ENCODE measurements around the gene ATG7.
"Not testable (repeated sequence)": the region's sequence is repeated elsewhere in the genome, so short reads cannot be mapped to it uniquely, and the experiment has no call there.

Gene ATG7

DNA sequence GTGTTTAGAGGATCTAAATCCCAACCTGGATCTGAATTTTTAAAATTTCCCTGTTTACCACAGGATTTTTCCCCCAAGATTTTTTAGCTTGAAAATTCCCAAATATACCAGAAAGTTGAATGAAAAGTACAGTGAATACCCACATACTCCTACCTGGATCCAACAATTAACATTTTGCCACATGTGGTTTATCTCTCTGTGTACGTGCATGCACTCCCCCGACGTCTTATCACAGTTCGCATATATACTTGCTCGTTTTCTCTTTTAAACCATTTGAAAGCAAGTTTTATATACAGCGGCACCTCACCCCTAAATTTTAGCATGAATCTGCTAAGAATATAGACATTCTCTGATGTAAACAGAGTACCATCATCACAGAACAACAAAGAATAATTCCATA is 165.3 kb downstream of the ATG7 start:
- DNase-seq: no peak

DNA sequence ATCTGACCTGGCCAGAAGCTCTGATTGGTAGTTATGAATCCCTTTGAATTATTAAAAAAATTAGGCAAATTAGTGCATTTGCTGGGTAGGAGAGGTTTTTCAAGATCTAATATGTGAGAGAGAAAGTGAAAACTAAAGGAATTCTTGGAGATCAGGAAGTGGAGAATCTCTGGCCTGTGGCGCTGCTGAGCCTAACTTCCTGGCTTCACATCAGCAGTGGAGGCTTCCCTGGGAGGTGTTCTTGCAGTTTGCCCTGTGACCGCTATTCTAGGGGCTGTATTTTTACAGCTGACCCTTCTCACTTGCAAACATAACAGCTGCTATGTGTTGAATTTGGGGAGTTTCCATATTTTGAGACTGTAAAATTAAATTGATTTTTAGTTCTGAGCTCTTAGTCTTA is 166.4 kb downstream of the ATG7 start:
- DNase-seq: no peak

DNA sequence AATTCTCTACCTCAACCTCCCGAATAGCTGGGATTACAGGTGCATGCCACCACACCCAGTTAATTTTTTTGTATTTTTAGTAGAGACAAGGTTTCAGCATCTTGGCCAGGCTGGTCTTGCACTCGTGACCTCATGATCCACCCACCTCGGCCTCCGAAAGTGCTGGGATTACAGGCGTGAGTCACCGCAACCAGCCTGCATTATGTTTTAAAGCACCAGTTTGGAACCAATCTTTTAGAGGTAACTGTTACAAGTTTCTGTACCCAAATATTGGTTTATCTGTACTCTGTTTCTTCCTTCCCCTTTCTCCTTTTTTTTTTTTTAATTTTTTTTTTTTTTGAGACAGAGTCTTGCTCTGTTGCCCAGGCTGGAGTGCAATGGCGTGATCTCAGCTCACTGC is 169.1 kb downstream of the ATG7 start:
- DNase-seq: not testable (repeated sequence)

DNA sequence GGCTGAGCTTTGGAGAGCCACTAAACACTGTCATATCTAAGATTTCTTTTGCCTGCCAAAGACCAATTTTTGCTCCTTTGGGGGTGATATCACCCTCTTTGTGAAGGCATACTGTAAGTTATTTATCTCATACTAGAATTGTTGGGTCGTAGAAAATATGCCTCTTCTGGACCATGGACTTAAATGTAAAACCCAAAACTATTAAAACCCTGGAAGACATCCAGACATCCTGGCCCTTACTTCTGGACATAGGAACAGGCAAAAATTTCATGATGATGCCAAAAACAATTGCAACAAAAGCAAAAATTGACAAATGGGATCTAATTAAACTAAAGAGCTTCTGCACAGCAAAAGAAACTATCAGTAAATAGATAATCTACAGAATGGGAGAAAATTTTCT is 172.2 kb downstream of the ATG7 start:
- DNase-seq: no peak

DNA sequence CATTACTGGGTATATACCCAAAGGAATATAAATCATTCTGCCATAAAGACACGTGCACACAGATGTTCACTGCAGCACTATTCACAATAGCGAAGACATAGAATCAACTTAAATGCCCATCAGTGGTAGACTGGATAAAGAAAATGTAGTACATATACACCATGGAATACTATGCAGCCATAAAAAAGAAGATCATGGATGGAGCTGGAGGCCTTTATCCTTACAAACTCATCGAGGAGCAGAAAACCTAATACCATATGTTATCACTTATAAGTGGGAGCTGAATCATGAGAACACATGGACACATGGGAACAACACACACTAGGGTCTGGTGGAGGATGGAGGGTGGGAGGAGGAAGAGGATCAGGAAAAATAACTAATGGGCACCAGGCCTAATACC is 173.0 kb downstream of the ATG7 start:
- not testable (repeated sequence) for DNase-seq

DNA sequence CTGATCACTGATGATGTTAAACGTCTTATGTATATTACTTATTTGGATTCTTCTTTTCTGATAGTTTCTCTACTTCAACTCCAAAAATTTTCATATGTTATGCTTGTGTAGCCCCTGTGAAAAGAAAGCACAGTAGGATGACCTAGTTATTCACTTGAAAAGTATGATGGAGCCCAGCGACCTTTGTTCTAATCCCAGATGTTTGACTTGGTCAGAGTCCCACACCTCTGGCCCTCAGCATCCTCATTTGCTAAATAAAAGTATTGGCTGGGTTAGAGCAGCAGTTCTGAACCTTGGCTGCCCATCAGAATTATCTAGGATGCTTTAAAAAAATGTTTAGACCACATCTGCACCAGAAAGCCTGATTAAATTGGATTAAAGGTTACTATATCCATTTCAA is 173.7 kb downstream of the ATG7 start:
- no peak for DNase-seq

DNA sequence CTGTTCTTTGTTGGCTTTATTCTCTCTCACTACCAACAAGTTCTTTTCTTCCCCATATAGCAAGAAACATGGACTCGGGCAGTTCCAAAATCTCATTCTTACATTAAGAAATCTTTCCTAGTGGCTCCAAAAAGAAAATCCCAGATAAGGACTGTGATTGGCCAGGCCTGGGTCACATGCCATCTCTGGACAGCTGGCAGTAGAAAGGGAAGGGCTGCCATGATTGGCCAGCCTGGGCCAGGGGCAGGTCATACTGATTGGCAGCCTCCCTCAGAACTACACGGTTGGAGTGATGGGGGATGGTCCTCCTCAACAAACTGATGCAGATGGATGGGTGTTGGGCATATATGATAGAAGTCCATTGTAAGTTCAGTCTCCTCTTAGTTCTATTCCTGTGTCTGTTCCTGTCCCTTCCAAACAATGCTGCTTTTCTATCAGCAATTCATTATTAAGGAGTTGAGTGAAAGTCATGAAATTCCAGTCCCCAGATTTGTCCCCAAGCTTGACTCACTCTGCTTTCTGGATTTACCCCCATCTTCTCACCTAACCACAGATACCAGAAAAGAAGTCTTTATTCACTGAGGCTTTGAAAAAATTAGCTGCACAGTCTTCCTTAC is 175.5 kb downstream of the ATG7 start:
- DNase-seq: no peak

DNA sequence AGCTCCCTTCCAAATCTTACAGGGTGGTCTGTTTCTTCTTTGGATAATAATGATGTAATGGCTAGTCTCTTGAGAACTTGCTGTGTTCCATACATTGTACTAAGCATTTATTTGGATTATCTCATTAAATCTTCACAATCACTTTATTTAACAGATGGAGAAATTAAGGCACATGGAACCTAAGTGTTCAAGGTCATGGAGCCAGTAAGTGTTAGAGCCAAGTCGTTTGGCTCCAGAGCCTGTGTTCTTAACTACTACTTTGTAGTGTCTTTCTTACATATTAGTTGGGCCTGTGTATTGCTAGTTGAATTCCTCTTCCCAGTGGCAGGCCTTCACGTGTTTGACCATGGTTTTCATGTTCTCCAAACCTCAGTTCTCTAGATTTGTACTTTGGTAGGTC is 177.8 kb downstream of the ATG7 start:
- DNase-seq: no peak

DNA sequence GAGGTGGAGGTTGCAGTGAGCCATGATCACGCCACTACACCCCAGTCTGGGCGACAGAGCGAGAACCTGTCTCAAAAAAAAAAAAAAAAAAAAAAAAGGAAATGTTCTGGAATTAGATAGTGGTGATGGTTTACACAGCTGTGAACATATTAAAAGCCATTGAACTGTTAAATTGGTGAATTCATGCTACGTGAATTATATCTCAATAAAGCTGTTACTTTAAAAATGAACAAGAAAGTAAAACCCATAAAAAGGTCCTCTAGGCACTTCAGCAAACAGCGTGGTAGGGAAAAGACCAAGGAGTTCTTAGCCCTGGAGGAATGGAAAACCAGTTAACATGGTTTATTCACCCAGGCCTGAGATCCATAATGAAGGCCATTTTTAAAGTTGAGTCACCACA is 180.1 kb downstream of the ATG7 start:
- no peak for DNase-seq

DNA sequence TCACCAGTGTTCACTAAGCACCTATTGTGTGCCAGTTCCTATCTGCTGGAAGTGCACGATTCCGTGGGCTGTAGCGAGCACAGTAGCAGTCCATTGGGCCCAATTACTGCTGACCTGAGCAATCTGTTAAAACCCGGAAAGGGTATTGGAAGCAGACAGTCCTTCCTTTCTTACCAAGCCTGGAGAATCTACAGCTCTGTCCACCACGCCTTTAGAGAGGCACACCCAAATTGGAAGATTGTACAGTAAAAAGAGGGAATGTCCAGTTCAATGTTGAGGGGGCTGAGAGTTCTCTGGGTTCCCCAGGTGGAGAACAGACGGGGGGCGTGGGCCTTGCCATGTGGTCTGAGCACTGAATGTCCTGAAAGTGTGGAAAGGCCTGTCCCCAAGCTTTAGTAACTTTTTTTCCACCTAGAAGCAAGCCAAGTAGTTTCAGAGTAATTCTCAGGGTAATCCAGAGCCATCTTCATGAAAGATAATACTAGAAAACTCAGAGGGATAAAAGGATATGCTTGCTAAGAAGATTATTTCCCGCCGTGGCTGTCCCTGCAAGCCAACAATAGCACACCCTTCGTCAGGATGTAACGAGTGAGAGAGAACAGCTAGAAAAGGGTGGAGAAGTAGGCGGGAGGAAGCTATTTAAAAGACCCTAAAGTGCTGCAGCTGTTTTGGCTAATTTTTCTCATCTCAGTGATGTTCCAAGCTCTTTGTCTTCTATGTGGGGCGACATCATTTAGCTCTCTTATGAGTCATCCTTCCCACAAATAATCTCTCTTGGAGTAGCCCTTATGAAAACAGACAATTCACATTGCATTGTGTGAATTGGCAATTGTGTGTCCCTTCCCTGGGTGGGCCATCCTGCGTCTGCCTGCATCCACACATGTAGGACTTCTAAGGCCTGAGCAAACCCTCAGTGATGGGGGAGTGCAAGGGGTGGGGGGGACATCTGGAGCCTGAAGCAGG is 181.0 kb downstream of the ATG7 start:
- no peak for DNase-seq

DNA sequence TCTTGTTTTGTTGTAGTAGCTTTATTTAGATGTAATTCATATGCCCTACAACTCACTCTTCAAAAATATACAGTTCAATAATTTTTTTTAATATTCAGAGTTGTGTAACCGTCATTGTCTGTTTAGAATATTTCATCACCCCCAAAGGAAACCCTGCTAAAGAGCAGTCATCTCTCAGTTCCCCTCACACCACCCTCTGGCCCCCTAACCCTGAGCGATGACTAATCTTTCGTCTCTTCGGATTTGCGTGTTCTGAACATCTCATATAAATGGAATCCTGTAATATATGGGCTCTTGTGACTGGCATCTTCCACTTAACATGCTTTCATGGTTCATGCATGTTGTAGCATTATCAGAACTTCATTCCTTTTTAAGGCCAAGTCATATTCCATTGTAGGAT is 183.8 kb downstream of the ATG7 start:
- DNase-seq: no peak

DNA sequence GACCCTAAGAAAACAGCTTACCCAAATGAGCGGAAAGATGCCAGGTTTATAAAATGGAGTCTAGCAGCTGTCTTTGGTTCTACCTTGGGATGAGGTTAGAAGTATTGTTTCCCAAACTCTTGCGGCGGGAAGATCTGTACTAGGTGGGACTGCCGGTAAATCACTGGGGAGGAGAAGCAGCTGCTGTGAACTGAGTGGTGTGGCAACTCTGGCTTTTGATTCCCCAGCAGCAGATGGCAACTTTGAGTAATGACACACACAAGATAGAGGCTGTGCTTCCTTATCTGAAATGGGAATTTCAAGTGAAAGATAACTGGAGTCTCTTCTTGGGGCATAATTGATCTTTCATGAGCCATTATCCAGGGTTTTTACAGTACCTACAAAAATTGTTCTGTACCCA is 184.9 kb downstream of the ATG7 start:
- no peak for DNase-seq

DNA sequence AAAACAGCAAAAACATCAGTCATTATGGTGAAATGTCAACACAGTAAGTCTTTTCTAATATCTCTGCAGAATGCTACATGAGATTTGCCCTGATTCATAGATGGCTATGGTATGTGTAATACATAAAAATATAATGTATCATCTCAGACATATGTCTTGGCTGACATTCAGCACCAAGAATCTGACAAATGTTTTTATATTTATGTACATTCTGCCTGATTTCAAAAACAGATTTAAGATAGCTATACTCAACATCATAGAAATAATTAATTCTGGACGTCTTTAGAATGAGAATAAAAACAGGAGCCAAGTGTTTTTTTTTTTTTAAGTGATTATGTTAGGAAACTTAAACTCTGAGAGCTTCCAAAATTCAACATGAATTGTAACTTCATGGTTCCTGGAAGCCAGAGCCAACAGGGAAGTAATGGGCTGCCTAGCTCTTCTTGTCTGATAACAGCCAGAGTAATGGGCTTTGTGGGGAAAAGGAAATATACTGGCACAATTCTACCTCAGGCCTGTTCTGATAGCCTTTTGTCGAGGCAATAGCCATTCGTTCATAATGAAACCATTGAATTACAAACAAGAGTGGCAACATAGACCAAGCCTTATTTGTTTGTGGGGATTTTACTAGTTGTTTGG is 187.1 kb downstream of the ATG7 start:
- DNase-seq: no peak

DNA sequence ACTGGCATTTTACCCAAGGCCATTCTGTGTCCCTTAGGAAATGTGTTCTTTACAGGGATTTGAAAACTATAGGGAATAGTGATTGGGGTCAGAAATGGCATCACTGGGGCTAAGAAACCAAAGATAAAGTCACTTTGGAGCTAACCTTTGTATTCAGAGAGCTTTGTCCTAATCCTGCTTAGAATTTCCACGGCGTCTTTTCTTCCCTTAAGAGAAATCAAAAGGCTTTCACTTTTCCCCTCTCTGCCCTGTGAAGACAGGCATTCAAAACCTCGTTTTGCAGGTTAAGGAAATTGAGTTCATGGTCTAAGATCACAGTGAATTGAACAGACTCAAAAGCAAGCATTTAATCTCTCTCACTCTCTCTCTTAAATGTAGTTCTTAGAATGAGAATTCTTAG is 189.0 kb downstream of the ATG7 start:
- DNase-seq: no peak

DNA sequence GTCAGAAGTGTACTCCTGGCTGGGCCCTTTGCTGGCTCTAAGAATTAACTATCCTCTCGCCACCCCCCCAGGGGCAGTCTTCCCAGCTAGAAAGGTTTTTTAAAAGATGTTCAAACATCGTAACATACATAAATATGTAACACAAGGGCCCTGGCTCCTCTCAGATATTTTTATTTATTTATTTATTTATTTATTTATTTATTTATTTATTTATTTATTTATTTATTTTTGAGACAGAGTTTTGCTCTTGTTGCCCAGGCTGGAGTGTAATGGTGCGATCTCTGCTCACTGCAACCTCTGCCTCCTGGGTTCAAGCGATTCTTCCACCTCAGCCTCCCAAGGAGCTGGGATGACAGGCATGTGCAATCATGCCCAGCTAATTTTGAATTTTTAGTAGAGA is 190.5 kb downstream of the ATG7 start:
- DNase-seq: not testable (repeated sequence)

DNA sequence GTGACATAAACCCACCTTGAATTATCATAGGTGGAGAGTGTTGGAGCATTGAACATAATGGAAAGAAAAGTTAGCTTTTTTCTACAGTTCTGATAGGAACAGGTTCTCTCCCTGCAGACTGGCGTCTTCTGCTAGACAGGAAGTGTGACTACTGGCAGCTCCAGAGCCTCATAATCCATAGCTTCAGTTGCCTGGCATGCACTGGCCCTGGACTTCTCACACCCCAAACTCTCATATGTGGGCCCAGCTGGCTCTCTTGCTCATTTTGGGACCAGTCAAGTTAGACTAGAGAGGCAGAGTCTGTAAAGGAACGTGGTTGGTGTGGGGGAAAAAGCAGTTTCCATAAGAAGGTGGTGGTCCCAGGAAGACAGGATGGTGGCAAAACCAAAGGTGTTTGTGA is 191.4 kb downstream of the ATG7 start:
- DNase-seq: no peak

DNA sequence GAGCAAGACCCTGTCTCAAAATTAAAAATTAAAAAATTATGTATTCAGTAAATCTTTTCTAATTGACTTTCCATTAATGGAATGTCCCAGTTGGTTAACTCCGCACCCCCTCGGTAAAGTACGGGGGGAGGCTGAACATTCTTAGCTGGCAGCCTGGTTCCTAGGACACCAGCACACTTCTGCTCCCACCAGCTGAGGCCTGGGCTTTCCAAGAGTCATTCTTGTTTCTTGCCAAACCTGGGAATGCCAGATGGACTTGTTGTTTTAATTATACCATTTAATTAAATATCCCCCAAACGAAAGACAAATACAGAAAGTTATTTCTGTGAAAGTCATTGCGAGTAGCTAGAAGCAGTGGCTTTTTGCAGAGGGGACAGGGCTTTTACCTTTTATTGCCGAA is 192.2 kb downstream of the ATG7 start:
- no peak for DNase-seq

DNA sequence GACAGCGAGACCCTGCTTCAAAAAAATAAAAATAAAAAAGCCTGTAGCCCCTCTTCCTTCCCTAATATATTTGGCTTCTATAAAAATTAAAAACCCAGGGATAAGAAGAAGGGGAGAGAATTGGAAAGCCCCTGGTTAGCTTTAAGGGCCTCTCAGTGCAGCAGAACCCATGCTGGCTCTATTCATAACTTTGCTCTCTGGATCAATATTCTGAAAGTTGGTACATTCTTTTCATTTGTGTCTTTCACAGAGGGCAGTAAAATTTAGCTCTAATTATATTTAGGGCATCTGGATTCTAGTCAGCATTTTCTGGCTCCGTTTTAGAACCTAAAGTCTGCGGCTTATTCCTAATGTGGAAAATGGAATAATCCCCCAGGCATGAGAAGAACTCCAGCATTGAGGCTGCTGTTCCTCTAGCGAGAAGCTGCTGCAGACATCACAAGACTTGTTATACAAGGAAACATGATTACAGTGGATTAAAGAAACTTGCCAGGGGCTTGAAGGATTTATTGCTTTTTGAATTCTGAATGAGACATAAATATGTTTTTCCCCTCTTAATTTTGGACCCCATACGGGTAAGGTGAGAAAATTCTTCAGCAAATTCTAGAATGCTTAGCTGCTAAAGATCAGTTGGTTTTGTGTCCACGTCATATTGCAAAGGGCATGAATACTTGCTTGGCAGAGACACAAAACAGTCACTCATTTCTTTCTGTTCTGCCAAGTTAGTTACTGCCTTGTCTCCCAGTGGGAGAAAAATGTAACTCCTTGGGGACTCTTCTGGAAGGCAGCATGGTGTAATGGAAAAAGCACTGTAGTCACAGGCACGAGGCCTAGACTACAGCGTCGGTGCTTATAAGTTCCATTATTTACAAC is 193.8 kb downstream of the ATG7 start:
- no peak for DNase-seq

DNA sequence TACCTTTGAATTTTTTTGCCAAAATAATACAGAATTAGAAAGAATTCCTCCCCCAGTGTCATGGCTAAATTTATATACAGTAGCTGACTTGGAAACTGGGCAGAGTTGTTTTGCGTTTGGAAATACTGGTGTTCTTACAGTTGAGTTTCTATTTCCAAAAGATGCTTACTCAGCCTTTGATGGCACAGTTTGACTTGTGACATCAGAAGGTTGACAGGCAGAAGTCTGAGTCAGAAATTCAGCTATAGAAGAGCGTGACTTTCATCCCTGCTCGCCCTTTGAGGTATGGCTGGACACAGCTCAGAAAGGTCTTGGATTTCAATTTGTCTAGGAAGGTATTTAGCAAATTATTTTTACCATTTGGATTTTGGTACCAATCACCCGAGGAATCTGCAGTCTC is 195.7 kb downstream of the ATG7 start:
- no peak for DNase-seq

DNA sequence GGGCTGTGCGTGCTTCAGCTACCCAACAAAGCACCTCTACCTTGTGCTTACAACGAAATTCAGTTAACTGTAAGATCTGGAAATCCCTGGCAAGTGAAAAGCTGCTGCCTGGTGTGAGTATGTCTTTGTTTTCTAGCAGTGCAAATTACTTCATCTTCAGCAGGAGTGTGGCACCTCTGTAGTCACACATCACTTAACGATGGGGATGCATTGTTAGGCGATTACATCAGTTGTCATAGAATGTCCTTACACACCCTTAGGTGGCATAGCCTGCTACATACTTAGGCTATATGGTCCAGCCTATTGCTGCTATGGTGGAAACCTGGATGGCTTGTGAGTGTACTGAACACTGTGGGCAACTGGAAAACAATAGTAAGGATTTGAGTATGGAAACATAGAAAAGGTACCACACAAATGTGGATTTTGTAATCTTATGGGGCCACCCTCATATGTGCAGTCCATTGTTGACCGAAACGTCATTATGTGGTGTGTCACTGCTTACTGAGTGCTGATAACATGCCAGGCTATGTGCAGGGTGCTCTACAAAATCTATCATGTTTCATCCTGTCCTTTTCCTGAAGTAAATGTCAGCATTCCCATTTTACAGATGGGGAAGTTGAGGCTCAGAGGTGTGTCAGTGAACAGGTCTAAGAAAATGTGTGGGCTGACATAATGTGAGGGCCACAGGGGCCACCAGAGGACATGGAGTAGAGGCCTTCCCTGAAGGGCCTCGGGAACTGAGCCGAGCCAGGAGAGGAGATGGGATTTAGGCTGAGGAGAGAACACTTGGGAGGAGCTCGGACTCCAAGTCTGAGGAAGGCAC is 198.0 kb downstream of the ATG7 start:
- DNase-seq: no peak

DNA sequence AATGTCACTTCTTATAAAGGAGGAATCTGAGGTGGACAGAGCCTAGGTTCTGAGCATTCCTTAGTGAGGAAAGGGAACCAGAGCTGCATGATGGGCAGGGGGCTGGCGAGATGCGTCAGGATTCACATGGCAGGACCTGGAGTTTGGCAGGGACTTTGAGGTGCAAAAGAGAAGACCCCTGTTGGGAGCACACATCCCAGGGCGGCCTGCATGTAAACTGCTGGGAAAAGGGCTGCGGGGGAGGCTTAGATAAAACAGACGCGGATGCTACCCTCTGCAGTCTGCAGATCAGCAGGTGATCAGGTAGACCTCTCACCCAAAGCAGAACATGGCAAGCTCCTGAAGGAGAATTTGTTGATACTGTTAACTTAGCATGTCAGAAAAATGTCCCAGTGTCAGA is 203.1 kb downstream of the ATG7 start:
- no peak for DNase-seq

DNA sequence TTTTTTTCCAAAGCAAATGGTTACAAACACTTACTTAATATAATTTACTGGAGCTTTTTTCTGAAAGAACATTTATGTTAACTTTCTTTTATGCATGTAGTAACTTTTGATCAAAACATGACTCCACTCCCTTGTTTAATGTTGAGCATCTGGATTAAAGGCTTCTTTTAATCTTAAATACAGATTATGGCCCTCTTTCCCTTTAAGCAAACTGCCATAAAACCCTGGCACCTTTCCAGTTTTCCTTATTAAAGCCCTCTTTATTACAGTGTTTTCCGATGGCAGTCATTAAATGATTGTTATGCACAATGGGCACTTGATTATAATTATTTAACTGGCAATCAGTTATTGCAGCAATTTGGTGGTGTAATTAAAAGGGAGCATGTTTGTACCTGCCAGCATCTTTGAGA is 204.5 kb downstream of the ATG7 start:
- no peak for DNase-seq

Data from activated CD4-positive, CD25-positive, alpha-beta regulatory T cell treated with anti-CD3 and anti-CD28 coated beads, Interleukin-2, amount 50 U/mL, for 72 hours (primary cell).